Mucosa of stomach (tissue), 1 donor: ENCODE results near the gene CYTH4.

Experiments
- H3K27me3 ChIP-seq: one replicate; pipeline ENCODE4 v1.7.0; 2013; ENCODE audit warnings: mild to moderate bottlenecking, low read length; ENCODE audit not compliant: control insufficient read depth, insufficient read depth
- H3K36me3 ChIP-seq: one replicate; pipeline ENCODE4 v1.7.0; 2013; ENCODE audit warnings: low read length; ENCODE audit not compliant: control insufficient read depth, insufficient read depth
- H3K4me1 ChIP-seq: one replicate; pipeline ENCODE4 v1.7.0; 2013; ENCODE audit warnings: mild to moderate bottlenecking, low read length; ENCODE audit not compliant: control insufficient read depth, insufficient read depth
- H3K4me3 ChIP-seq: one replicate; pipeline ENCODE4 v1.7.0; 2013; ENCODE audit warnings: low read length
- H3K9ac ChIP-seq: one replicate; pipeline ENCODE4 v1.7.0; 2013; ENCODE audit warnings: mild to moderate bottlenecking, low read length, moderate library complexity
- H3K9me3 ChIP-seq: one replicate; pipeline ENCODE4 v1.7.0; 2013; ENCODE audit warnings: mild to moderate bottlenecking, low read length, moderate library complexity; ENCODE audit not compliant: control insufficient read depth
- donor health status: Pancreatic carcinoma.

Gene CYTH4

GRCh38 chr22:37277384-37277783, 4.9 kb upstream of the CYTH4 start:
- Histone ChIP-seq H3K4me1 (no peaks in the 10 kb centered on the region), H3K4me3 (no peak overlapping the region), H3K27me3 (peaks cover 3% of the 10 kb centered on the region)

GRCh38 chr22:37278261-37278660, 4.0 kb upstream of the CYTH4 start:
- H3K36me3 ChIP-seq: no peaks in the 10 kb centered on the region
- H3K9ac ChIP-seq: no peak overlapping the region
- no peaks in the 10 kb centered on the region for H3K9me3 ChIP-seq
- H3K27me3 ChIP-seq: peaks cover 12% of the 10 kb centered on the region
- no peak overlapping the region for H3K4me3 ChIP-seq
- H3K4me1 ChIP-seq: no peaks in the 10 kb centered on the region

More at GRCh38 chr22:37277384-37277783, 4.9 kb upstream of the CYTH4 start:
- Histone ChIP-seq H3K9me3 (no peaks in the 10 kb centered on the region), H3K9ac (no peak overlapping the region), H3K36me3 (no peaks in the 10 kb centered on the region)

- no peaks in the 10 kb centered on the region for H3K4me1 ChIP-seq
- no peak overlapping the region for H3K9ac ChIP-seq
- H3K4me3 ChIP-seq: no peak overlapping the region
- no peaks in the 10 kb centered on the region for H3K36me3 ChIP-seq
- H3K9me3 ChIP-seq: no peaks in the 10 kb centered on the region
- H3K27me3 ChIP-seq: peaks cover 23% of the 10 kb centered on the region
Measured at GRCh38 chr22:37279331-37280181, 2.8 kb upstream of the CYTH4 start.

GRCh38 chr22:37280718-37281117, 1.6 kb upstream of the CYTH4 start:
- H3K9ac ChIP-seq: no peak overlapping the region
- no peaks in the 10 kb centered on the region for H3K9me3 ChIP-seq
- H3K36me3 ChIP-seq: no peaks in the 10 kb centered on the region
- H3K27me3 ChIP-seq: peaks cover 23% of the 10 kb centered on the region
- H3K4me3 ChIP-seq: no peak overlapping the region
- H3K4me1 ChIP-seq: no peaks in the 10 kb centered on the region

GRCh38 chr22:37281195-37281594, 1.1 kb upstream of the CYTH4 start:
- no peaks in the 10 kb centered on the region for H3K36me3 ChIP-seq
- H3K4me1 ChIP-seq: no peaks in the 10 kb centered on the region
- no peaks in the 10 kb centered on the region for H3K9me3 ChIP-seq
- no peak overlapping the region for H3K4me3 ChIP-seq
- peaks cover 23% of the 10 kb centered on the region for H3K27me3 ChIP-seq
- no peak overlapping the region for H3K9ac ChIP-seq

GRCh38 chr22:37281646-37282384, 493 bp upstream of the CYTH4 start:
- no peaks in the 10 kb centered on the region for H3K4me1 ChIP-seq
- no peak overlapping the region for H3K4me3 ChIP-seq
- H3K9me3 ChIP-seq: no peaks in the 10 kb centered on the region
- no peaks in the 10 kb centered on the region for H3K36me3 ChIP-seq
- no peak overlapping the region for H3K9ac ChIP-seq
- peaks cover 23% of the 10 kb centered on the region for H3K27me3 ChIP-seq

GRCh38 chr22:37283393-37283937, 1.2 kb downstream of the CYTH4 start:
- Histone ChIP-seq H3K4me1 (no peaks in the 10 kb centered on the region), H3K9me3 (no peaks in the 10 kb centered on the region), H3K27me3 (peaks cover 23% of the 10 kb centered on the region), H3K9ac (no peak overlapping the region), H3K36me3 (no peaks in the 10 kb centered on the region), H3K4me3 (no peak overlapping the region)

GRCh38 chr22:37284126-37284804, 2.0 kb downstream of the CYTH4 start:
- Histone ChIP-seq H3K4me3 (no peak overlapping the region), H3K9ac (no peak overlapping the region), H3K27me3 (peaks cover 23% of the 10 kb centered on the region), H3K9me3 (no peaks in the 10 kb centered on the region), H3K4me1 (no peaks in the 10 kb centered on the region), H3K36me3 (no peaks in the 10 kb centered on the region)

- no peaks in the 10 kb centered on the region for H3K4me1 ChIP-seq
- no peak overlapping the region for H3K4me3 ChIP-seq
- H3K36me3 ChIP-seq: no peaks in the 10 kb centered on the region
- H3K9ac ChIP-seq: no peak overlapping the region
- H3K27me3 ChIP-seq: peaks cover 23% of the 10 kb centered on the region
- no peaks in the 10 kb centered on the region for H3K9me3 ChIP-seq
Measured at GRCh38 chr22:37284805-37285355, 2.6 kb downstream of the CYTH4 start.

GRCh38 chr22:37285937-37286336, 3.6 kb downstream of the CYTH4 start:
- H3K36me3 ChIP-seq: no peaks in the 10 kb centered on the region
- H3K27me3 ChIP-seq: peaks cover 23% of the 10 kb centered on the region
- H3K4me1 ChIP-seq: no peaks in the 10 kb centered on the region
- H3K4me3 ChIP-seq: no peak overlapping the region
- no peaks in the 10 kb centered on the region for H3K9me3 ChIP-seq
- H3K9ac ChIP-seq: no peak overlapping the region

GRCh38 chr22:37287550-37287951, 5.2 kb downstream of the CYTH4 start:
- no peaks in the 10 kb centered on the region for H3K36me3 ChIP-seq
- H3K9me3 ChIP-seq: no peaks in the 10 kb centered on the region

More at GRCh38 chr22:37287550-37287951, 5.2 kb downstream of the CYTH4 start:
- no peak overlapping the region for H3K4me3 ChIP-seq
- H3K4me1 ChIP-seq: no peaks in the 10 kb centered on the region
- H3K27me3 ChIP-seq: peaks cover 19% of the 10 kb centered on the region
- H3K9ac ChIP-seq: no peak overlapping the region
